Germinal center (tissue), 1 donor: ENCODE measurements around the gene LGALSL.

ENCODE experiments used
- DNase-seq: peaks from one replicate; pipeline ENCODE4 v3.0.0; 2012; ENCODE audit warnings: mixed read lengths, low spot score

LGALSL gene

DNA sequence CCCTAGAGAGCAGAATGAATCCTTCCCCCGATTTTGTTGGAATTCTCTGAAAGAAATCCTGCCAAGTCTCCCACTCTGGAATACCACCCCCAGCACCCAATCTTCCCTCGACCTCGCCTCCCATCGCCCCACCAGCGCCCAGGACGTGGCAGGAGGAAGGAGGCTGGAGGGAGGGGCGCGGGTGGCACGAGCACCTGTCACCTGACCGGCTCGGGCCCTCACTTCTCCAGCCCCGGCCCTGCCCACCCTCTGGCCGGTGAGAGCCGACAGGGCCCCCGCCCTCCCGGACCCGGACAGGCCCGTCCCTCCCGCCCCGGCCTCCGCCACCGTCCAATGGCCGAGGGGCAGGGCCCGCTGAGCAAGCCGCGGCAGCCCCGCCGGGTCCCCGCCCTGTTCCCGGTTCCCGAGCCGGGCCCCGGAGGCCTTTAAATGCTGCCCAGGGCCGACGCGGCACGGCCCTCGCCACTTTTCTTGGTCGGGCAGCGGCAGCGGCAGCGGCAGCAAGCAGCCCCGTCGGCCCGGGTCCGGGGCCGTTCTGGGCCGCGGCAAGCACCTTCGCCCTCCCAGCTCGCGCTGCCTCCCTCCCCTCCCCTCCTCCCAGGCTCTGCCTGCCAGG is at the start of gene LGALSL:
Gene LGALSL (plus strand): TSS at position 393 of the 616 bp plus-strand sequence. CDS start 384 bp downstream, outside the sequence.
- DNase-seq: peak; percentile 75

DNA sequence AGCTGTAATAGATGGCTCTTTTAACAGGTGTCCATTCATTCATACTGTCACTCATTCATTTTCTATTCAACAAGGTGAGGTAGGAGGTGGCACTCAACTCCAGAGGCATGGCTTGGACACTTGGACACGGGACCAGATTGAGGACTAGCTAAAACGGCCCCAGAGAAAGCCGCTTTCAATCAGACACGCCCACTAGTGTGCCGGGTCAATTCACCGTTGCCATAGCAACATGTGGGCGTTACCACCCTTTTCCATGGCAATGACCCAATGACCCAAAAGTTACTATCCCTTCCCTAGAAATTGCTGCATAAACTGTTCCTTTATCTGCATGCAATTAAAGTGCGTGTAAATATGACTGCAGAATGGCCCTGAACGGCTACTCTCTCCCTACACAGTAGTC is 49.2 kb upstream of the LGALSL start:
- no peak for DNase-seq

DNA sequence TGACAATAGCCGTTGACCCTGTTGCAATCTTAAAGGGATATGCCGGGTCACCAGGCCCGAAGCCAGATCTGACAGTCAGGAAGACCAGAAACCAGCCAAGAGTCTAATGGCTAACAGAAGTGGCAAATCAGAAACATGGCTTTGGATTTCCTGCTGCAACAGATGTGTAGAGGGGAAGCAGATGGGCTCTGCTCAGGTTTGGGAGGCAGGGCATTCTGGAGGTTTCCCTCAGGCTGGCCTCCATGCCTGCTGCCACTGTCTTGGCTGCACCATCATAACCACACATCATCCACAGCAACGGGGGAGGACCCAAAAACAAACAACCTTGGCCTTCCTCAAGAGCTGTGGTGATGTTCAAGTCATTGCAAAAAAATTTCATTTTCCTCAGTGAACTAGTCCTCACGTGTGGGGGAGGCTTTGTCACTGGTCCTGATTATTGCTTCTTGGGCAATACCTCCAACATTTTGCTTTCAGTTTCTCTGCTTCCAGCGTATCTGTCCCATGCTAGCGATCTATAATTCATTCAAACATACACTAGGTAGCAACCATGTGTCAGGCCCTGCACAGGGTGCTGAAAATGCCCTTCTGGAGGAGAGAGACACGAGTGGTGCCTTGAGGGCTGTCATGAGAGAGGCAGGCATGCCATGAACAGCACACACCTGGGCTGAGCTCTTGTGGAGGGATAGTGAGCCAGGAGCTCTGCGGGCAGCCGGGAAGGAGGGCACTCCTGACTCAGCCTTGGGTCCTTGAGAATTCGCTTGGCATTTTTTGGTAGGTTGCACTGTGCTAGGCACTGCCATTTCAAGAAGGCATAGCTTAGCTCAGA is 48.2 kb upstream of the LGALSL start:
- DNase-seq: no peak

GRCh38 chr2:64406407-64406774 is 47.6 kb upstream of the LGALSL start:
- no peak for DNase-seq

DNA sequence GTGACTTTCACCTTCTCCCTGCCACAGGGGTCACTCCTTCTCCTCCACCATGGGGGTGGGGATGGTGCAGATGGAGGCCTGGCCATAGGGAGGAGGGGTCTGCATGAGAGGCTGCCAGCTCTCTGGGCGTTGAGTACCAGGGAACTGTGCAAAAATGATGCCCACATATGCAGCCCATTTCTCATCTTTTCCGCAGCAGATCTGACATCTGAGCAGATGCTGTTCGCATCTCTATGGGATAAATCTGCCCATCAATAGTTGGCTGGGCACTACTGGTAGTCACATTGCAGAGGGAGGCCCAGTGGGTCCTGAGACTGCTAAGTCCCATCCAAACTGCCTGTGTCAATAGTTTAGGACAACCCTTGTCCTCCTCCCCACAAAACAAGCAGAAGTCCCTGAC is 45.9 kb upstream of the LGALSL start:
- no peak for DNase-seq

- no peak for DNase-seq
These were observed 43.3 kb upstream of the LGALSL start for GRCh38 chr2:64410671-64411070.

GRCh38 chr2:64412671-64413070 is 41.3 kb upstream of the LGALSL start:
- no peak for DNase-seq

- no peak for DNase-seq
These were observed 39.1 kb upstream of the LGALSL start for GRCh38 chr2:64414736-64415435.

DNA sequence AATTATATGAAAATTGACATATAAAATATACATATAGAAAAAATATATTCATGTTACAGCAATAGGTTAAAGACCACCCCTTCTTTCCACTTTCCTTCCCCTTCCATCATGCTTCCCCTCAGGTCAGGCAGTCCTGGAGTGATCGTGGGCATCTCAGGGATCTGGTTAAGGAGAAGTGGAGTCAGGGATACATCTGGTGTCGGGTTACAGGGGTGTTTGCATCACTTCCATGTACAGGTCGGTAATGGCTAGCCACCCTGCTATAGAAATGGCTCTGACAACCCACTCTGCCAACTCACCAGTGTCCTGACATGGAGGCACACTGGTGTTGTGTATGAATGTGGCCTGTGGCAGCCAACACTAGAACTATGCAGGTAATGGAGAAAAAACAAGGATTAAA is 36.3 kb upstream of the LGALSL start:
- DNase-seq: no peak

DNA sequence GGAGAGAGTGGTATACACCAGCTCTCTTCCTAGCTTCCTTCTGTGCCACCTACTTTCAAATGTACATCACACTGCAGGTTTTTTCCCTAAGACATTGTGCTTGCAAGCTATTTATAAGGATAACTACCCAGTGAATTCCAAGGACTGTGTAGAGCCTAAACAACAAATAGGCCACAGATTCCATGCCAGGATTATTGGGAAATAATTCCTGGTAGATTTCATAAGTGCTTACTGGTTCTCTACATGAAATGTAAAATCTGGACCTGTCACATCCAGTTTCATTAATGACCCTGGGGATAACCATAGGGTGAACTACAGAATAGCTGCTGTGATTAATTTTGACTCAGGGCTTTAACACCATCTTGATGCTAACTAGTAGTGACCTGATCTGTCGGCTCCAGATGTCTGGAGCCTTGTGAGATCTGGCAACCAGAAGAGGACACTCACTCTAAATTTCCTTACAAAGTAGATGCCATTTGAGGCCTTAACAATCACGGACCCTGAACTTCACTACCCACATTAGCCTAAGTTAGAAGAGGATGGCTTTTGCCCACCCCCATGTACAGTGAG is 34.3 kb upstream of the LGALSL start:
- DNase-seq: no peak

- DNase-seq: no peak
These were observed 33.3 kb upstream of the LGALSL start for GRCh38 chr2:64420677-64421076.

- DNase-seq: no peak
These were observed 32.8 kb upstream of the LGALSL start for GRCh38 chr2:64421201-64421600.

DNA sequence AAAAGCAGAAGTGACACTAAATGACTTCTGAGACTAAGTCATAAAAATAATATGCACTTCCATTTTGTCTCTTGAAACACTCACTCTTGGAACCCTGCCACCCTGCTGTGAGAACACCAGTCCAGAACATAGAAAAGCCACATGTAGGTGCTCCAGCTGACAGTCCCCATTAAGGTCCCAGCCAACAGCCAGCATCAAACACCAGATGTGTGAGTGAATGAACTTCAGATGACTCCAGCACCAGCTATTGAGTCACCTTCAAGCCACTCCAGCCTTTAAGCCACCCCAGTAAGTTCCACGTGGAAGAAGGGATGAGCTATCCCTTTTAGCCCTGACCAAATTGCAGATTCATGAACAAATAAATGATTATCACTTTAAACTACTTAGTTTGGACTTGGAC is 31.5 kb upstream of the LGALSL start:
- no peak for DNase-seq

DNA sequence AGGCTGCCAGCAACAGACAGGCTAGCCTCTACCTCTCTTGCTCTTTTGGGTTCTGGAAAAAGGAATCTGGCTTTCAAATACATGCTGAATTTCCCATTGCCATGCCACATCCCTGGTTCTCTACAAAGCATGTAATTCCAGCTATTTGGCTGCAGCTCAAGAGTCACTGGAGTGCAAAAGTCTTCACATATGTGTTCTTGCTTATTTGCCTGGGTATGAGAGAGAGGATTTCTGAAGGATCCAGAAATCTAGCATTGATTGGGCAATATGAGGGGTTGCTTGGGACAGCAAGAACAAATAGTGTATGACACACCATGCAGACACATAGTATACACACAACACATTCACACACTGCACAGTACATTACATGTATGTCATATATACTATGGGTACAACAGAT is 30.7 kb upstream of the LGALSL start:
- DNase-seq: no peak

GRCh38 chr2:64424416-64424987 is 29.5 kb upstream of the LGALSL start:
- no peak for DNase-seq

- no peak for DNase-seq
These were observed 27.6 kb upstream of the LGALSL start for GRCh38 chr2:64426183-64426952.

DNA sequence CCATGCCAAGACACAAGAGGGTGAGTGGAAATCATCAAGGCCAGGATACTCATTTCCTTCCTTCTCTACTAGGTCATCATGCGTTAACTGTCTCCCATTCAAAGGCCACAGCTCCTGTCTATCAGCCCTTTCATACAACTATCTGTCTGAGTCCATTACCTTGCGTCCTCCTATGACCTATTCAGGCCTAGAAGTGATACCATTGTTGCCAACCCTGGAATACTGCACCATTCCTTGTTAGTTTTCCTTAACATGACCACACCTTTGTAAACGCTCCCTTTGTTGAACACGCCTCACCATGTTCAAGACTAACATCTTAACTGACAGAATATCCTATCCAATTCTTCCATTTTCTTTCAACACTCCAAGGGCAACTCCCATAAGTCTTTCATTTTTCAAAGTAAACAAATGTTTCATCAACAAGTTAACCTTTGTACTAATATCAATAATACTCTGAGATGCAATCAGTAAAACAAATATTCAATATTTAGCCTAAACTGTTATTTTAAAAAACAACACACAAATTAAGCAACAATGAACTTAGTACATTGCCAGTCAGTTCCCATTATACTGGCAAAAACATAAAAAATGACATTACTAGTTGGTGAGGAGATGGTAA is 19.8 kb upstream of the LGALSL start:
- no peak for DNase-seq

- no peak for DNase-seq
These were observed 16.1 kb upstream of the LGALSL start for GRCh38 chr2:64437883-64438282.

GRCh38 chr2:64439194-64439593 is 14.8 kb upstream of the LGALSL start:
- DNase-seq: no peak

GRCh38 chr2:64440843-64441242 is 13.1 kb upstream of the LGALSL start:
- no peak for DNase-seq

- no peak for DNase-seq
These were observed 11.7 kb upstream of the LGALSL start for GRCh38 chr2:64442277-64442676.
